ENCODE results near the gene SLC9A4.

The SLC9A4 gene

GRCh38 chr2:102504833-102505232, 31.8 kb downstream of the SLC9A4 start:
- no peak for DNase-seq

DNA sequence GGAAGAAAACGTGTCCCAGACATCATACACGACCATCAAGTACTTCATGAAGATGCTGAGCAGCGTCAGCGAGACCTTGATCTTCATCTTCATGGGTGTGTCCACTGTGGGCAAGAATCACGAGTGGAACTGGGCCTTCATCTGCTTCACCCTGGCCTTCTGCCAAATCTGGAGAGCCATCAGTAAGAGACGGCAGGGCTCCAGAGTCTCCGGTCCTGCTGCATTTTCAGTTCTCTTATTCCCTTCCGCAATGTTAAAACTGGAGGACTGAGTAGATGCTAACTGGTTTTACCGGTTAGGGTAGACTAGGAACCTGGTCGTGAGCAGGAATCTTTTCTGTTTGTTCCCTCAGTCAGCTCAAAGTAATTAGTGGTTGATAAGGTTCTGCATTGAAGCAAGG, 32.3 kb downstream of the SLC9A4 start:
- DNase-seq: no peak

- DNase-seq: no peak
Measured at GRCh38 chr2:102506743-102507142, 33.7 kb downstream of the SLC9A4 start.

- no peak for DNase-seq
Measured at GRCh38 chr2:102508863-102509262, 35.8 kb downstream of the SLC9A4 start.

DNA sequence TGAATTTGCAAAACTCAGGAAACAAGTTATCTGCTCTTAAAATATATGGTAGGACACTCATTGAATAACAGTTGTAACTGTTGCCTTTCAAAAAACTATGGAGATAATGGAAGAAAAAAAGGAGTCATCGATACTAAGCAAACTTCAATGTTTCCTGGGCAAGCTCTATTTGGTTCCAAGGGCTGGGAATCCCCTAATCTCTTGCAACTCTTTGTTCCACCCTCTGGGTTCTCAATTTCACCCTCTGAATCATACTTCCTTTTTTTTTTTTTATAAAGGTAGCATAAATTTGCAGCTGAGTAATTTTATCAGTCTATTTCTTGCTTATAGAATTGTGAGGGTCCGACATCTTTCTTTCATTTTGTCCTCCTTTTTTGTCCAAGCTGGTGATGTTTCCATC, 36.7 kb downstream of the SLC9A4 start:
- no peak for DNase-seq

- no peak for DNase-seq
Measured at GRCh38 chr2:102510791-102511575, 38.0 kb downstream of the SLC9A4 start.

GRCh38 chr2:102512161-102512560, 39.1 kb downstream of the SLC9A4 start:
- no peak for DNase-seq

- DNase-seq: no peak
Measured at GRCh38 chr2:102513355-102513939, 40.4 kb downstream of the SLC9A4 start.

DNA sequence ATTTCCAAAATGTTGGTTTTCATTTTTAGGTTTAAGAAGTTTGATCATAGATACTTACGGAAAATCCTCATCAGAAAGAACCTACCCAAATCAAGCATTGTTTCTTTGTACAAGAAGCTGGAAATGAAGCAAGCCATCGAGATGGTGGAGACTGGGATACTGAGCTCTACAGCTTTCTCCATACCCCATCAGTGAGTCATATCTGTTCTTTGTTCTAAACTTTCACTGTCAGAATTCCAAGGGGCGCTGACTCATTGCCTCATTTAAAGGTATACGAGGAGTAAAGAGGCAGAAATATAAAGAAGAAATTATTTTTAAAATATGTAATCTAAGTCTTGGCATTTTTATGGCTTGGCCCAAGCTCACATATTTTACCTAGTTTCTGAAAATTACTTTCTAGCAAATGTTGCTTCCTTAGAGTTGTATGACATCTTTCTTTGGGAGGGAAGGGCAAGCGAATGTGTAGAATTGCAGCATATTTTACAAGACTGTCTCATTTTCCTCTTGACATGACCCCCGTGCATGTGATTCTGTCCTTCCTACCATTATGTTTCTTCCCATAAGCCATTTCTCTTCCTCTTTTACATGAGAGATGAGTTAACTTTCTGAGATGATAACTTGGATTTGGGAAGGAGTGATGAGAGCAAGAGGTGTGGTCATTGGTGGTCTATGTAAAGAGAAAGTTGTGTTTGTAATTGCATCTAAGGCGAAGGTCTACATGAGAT, 41.2 kb downstream of the SLC9A4 start:
- DNase-seq: no peak

DNA sequence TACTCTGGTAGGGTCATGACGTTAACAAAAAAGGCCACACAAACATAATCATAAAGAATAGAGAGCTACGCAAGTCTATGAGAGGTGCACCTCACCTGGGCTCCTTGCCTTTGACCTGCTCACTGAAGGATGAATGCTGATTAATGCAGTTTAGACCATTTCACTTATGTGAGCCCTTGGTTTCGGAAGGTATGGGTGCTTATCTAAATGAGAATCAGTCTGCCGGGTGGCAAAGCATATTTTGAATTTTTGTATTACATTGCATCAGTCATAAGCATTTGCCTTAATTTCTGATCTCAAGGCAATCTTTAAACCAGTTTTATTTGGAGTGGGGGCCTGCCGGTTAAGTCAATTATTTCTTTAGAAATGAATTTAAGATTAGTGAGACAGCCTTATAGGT, 42.8 kb downstream of the SLC9A4 start:
- DNase-seq: no peak

- no peak for DNase-seq
Measured at GRCh38 chr2:102518170-102518569, 45.1 kb downstream of the SLC9A4 start.

DNA sequence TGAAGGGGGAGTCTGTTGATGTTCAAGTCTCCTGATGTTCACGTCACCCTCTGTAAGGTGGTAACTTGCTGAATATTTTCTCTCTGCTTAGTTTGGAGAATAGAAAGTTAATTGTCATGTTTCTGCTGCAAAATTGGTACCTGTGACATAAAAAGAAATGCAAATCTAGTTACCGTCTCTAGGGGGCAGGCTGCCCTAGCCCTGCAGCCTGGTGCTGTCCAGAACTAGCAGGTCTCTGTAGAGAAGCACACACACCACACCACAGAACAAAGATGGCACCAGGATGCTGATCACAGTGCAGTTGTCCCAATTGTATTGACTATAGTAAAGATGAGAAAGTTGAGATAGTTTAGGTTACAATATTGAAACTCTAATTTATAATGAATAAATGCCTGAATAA, 47.0 kb downstream of the SLC9A4 start:
- DNase-seq: no peak

GRCh38 chr2:102520801-102521200, 47.8 kb downstream of the SLC9A4 start:
- no peak for DNase-seq

DNA sequence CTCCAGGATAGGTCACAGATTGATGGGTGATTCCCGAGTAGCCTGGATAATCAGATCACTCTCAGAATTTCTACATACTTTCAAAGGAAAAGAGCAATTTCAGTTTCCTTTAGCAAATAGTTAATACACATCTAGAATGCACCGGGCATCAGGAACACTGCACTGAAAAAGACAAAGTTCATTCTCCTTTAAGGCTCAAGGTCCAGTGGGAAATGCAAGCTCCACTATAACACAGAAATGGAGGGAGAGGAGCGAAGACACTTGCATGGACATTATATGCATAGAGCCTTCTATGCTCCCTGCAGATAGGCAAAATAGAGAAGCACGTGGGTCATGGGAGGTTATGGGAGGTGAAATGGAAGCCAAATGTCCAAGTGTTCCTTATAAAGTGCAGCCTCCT, 49.1 kb downstream of the SLC9A4 start:
- DNase-seq: no peak

DNA sequence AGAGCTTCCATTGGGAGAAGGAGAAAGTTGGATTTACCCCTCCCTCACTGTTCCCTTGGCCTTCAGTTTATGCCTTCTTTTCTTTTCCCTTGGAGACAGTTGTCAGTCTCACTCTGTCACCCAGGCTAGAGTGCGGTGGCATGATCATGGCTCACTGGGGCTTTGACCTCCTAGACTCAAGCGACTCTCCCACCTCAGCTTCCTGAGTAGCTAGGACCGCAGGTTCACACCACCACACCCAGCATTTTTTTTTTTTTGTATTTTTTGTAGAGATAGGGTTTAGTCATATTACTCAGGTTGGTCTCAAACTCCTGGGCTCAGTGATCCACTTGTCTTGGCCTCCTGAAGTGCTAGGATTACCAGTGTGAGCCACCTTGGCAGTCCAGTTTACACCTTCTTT, 49.9 kb downstream of the SLC9A4 start:
- no peak for DNase-seq

DNA sequence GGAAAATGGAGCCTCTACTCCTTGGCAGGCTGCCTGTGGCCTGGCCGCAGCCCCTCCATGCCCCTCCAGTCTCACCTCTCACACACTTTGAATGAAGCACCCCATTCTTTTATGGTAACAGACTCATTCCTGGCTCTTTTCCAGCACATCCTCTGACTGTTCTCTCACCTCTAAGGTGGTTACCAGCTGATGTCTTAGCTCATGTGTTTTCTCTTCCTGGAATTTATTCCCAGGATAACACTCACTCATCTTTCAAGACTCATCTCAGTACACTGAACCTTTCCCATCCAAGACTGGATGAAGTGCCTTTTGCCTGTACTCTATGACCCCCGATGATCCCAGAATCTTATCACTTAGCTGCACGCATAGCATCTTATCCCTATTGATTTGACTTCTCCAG, 50.6 kb downstream of the SLC9A4 start:
- no peak for DNase-seq

- no peak for DNase-seq
Measured at GRCh38 chr2:102527086-102527485, 54.1 kb downstream of the SLC9A4 start.

GRCh38 chr2:102538491-102538890, 65.5 kb downstream of the SLC9A4 start:
- no peak for DNase-seq

DNA sequence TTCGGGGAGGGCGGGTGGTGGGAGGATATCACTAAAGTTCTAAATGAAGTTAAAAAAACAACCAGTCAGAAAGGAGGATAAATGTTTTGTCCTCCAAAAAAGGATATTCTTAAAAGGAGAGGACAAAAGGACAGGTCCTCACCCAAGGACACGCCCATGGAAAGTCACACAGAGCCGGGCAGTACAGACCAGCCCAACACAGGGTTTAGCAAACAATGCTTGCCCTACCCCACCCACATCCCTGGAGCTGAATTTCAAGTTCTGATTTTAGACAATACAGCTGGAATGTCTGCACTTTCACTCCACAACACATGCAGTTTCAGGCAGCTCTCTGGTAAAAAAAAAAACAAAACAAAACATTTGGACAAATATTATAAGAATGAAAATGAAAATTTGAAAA, 67.9 kb downstream of the SLC9A4 start:
- DNase-seq: no peak

- no peak for DNase-seq
Measured at GRCh38 chr2:102544182-102544581, 71.2 kb downstream of the SLC9A4 start.

- DNase-seq: no peak
Measured at GRCh38 chr2:102547462-102547861, 74.4 kb downstream of the SLC9A4 start.

DNA sequence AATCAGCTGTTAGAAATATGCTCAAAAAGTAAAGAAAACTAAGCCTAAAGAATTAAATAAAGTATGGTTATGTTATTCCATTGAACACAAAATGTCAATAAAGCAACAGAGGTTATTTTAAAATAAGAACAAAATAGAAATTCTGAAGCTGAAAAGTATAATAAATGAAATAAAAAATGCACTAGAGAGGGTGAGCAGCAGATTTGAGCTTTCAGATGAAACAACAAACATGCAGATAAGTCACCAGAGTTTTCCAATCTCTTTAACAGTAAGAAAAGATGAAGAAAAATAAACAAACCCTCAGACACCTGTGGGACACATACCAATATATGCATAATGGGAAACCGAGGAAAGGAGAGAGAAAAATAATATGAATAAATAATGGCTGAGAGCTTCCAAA, 76.0 kb downstream of the SLC9A4 start:
- no peak for DNase-seq

DNA sequence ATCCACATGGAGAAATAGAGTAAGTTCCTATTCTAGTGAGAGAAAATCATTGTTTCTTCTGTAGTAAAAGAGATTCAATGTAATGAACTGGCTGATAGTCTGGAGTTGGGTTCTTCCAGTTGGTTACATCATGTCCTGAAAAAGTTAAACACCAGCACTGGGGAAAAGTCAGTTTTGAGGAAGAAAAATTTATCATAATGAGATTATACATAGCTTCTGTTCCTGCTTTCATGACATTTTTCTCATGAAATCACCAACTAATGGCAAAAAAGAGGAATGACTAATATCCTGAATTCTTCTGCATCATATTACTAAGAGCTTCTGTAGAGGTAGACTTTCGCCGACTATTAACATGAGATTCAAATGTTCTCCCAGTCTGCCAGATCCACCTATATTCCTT, 77.1 kb downstream of the SLC9A4 start:
- no peak for DNase-seq

All from activated T-cell treated with anti-CD3 and anti-CD28 coated beads, Interleukin-2, amount 50 U/mL, for 1 hour (primary cell).